GM18505 (cell line): ENCODE measurements around the gene RAB1A.
"Not testable (repeated sequence)": the region's sequence is repeated elsewhere in the genome, so short reads cannot be mapped to it uniquely, and the experiment has no call there.

Source experiments
- ATAC-seq: cut with Tn5 transposase; IDR thresholded peaks from one replicate; pipeline ENCODE4 v1.9.1; 2021; ENCODE audit not compliant: unreplicated experiment
- POLR2A ChIP-seq: IDR thresholded peaks from 4 replicates; pipeline ENCODE4 v1.6.1; 2011; ENCODE audit warnings: borderline replicate concordance; ENCODE audit not compliant: insufficient read depth, insufficient read length; ENCODE audit errors: extremely low read depth

Gene RAB1A

GRCh38 chr2:65156041-65156440 is 26.1 kb upstream of the RAB1A start:
- ATAC-seq: no peak
- no peak for TF ChIP-seq POLR2A

DNA sequence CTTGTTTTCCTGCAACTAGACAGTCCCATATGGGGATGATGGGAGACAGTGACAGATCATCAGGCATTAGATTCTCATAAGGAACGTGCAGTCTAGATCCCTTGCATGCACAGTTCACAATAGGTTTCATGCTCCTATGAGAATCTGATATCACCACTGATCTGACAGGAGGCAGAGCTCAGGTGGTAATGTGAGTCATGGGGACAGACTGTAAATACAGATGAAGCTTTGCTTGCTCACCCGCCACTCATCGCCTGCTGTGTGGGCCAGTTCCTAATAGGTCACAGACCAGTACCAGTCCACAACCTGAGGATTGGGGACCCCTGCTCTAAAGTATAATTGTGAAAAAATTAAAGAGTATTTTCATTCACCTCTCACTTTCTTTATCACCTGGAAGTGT is 23.6 kb upstream of the RAB1A start:
- no peak for TF ChIP-seq POLR2A
- ATAC-seq: no peak

GRCh38 chr2:65146078-65146477 is 16.2 kb upstream of the RAB1A start:
- no peak for TF ChIP-seq POLR2A
- no peak for ATAC-seq

- ATAC-seq: no peak
- TF ChIP-seq POLR2A: no peak
Observed at GRCh38 chr2:65144571-65144970, 14.7 kb upstream of the RAB1A start.

DNA sequence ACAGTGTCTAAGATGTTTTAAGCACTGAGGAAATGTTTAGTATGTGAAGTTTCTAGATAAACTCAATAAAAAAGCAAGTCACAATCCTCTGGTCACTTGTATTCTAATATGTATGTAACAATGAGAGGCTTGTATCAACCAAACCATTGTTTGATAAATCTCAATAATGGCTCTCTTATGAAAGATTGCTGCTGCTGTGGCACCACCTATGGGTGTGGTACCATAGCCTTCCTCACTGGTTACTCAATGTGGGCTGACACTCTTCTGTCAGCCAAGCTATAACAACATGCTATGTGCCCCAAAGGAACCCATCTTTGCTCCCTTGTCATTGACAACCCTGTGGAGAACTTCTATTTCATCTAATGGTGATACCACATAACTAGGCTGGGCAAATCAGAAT is 12.6 kb upstream of the RAB1A start:
- no peak for TF ChIP-seq POLR2A
- ATAC-seq: no peak

GRCh38 chr2:65137197-65137775 is 7.4 kb upstream of the RAB1A start:
- TF ChIP-seq POLR2A: no peak
- ATAC-seq: no peak

DNA sequence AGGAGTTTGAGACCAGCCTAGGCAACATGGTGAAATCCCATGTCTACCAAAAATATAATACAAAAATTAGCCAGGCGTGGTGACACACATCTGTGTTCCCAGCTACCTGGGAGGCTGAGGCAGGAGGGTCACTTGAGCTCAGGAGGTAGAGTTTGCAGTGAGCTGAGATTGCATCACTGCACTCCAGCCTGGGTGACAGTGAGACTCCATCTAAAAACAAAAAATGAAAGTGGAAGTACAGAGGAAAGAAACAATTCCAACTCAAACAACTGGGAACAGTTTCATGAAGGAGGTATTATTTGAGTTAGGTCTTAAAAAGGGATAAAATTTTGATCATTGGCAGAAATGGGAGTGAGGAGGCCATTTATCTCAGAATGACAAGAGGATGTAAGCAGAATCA is 6.3 kb upstream of the RAB1A start:
- no peak for TF ChIP-seq POLR2A

GRCh38 chr2:65134158-65134557 is 4.3 kb upstream of the RAB1A start:
- no peak for TF ChIP-seq POLR2A
- no peak for ATAC-seq

More for the DNA sequence above, 6.3 kb upstream of the RAB1A start:
- no peak for ATAC-seq

DNA sequence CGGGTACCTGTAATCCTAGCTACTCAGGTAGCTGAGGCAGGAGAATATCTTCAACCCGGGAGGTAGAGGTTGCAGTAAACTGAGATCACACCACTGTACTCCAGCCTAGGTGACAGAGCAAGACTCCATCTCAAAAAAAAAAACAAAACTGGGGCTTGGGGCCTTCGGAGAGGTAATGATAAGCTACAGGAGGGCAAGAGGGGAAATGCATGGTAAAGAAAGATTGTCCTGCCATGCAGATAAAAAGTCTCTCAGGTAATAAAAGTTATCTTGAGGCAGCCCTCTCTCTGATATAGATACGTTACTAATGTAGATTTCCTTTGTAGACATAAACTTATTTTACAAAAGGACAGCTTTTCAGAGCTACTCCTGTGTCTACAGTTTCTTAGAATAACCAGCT is 3.7 kb upstream of the RAB1A start:
- ATAC-seq: no peak
- no peak for TF ChIP-seq POLR2A

- ATAC-seq: not testable (repeated sequence)
Observed at GRCh38 chr2:65132930-65133329, 3.0 kb upstream of the RAB1A start.

- ATAC-seq: peak; percentile 17
- TF ChIP-seq POLR2A: peak; percentile 43
Observed at GRCh38 chr2:65130664-65131175, 814 bp upstream of the RAB1A start.

DNA sequence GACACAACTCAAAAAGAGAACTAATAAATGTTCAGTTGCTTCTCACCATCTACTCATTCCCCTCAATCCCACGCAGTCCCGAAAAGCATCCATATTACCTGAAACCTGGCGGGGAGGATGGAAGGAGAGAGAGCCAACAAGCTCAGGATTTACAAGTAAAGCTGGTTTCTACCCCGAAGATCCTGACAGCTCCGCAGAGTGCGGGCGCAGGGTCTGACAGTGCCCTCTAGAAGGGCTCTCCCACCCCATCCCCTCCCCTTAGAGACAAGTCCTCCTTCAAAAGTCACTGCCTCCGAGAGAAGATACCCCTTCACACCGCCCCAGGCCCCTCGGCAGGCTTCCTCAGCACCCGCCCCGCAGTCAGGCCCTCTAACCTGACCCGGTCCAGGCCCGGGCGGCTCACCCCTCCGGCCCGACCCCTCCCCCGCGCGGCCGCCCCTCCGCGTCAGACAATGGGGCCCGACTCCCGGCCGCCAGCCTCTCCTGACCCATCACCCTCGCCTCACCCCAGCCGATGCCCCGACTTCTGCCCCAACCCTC is 550 bp downstream of the RAB1A start:
- no peak for TF ChIP-seq POLR2A
- no peak for ATAC-seq

DNA sequence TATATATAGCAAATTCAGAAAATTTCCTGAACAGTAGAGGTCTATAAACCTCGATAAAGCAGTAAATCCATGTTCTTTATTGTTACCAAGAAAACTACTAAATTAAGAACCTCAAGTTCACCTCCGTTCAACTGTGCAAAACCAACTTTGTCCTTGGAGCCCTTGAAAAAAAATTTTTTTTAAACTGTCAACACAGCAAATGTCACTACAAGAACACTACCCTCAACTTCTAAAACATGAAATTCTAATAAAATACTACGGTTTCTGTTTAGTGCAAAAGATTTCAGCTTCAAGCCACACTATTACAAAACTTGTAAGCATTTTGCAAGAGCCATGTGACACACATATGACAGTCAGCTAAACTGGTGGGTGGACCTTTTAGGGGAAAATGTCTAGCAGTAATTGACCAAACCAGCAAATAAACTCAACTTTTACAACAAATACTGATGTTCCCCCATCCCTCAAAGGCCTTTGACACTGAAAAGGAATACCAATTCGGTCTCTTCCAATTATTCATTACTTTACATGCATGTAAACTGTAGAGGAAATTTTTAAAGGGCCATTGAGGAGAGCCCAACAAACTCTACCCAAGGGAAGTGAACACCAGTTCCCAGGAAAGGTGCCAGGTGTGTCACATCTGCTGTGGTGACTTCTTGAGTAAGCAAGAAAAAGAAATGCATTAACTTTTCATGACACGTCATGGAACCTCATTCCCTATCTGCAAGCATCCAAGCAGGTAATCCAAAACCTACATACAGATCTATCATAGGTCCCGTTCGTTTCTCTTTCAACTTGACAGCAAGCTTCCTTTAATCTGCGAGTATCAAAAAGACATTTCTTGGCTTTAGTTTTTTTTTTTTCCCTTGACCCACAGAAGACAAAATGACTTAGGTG is 1.4 kb downstream of the RAB1A start:
- no peak for ATAC-seq
- no peak for TF ChIP-seq POLR2A

DNA sequence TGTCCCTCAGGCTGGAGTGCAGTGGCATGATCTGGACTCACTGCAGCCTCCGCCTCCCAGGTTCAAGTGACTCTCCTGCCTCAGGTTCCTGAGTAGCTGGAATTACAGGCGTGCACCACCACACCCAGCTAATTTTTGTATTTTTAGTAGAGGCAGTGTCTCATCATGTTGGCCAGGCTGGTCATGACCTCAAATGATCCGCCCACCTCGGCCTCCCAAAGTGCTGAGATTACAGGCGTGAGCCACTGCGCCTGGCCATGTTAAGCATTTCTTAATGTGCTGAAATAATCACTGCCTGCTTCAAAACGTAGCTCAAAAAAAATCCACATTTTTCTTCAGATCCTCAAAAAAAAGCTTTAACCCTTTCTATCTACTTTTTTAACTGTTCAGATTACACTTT is 4.4 kb downstream of the RAB1A start:
- ATAC-seq: not testable (repeated sequence)

DNA sequence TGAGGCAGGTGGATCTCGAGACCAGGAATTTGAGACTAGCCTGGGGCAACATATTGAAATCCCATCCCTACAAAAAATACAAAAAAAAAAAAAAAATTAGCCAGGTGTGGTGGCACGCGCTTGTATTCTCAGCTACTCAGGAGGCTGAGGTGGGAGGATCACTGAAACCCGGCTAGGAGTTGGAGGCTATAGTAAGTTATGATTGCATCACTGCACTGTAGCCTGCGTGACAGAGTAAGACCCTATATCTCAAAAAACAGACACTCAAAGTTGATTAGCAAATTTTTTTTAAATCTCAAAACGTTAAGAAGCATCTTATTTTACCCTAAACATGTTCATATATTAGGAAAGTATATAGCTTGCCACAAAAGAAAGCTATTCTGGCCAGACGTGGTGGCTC is 7.6 kb downstream of the RAB1A start:
- TF ChIP-seq POLR2A: no peak
- no peak for ATAC-seq
